HEK293 (cell line): ENCODE data around the gene USP22.

Experiments used
- GFI1B ChIP-seq: fragments of 450-650 bp; formaldehyde crosslinking; IDR thresholded peaks from 2 replicates; pipeline ENCODE4 v1.5.1; 2016; ENCODE audit warnings: missing biosample characterization, missing genetic modification characterization
- YY1 ChIP-seq: fragments of 450-650 bp; formaldehyde crosslinking; IDR thresholded peaks from 2 replicates; pipeline ENCODE4 v1.5.1; 2018; ENCODE audit warnings: missing biosample characterization, missing genetic modification characterization

GRCh38 chr17:21013983-21014382 is 28.8 kb downstream of the USP22 start:
- TF ChIP-seq GFI1B (tag by site-specific recombination) (no peak), YY1 (tag by site-specific recombination) (no peak)
